PFSK-1 (cell line): ENCODE results near the gene TCF12.

ENCODE experiments used
- FOXP2 ChIP-seq: optimal IDR thresholded peaks from 2 replicates; pipeline ENCODE3; 2011; ENCODE audit warnings: borderline replicate concordance, control low read depth, inconsistent platforms; ENCODE audit not compliant: insufficient read depth; ENCODE audit errors: extremely low read length, extremely low read depth
- POLR2AphosphoS5 ChIP-seq: IDR thresholded peaks from 2 replicates; pipeline ENCODE4 v1.6.1; 2012; ENCODE audit warnings: low read depth, mild to moderate bottlenecking, control low read depth, low read length, moderate library complexity
- REST ChIP-seq, 2 experiments: IDR thresholded peaks; 2 replicates each; pipeline versions ENCODE4 v1.6.1 to v1.8.0; 2011 to 2012; ENCODE audit warnings: low read depth in 2 of 2, low read length in 2 of 2, control low read depth in 1 of 2, inconsistent platforms in 1 of 2, mild to moderate bottlenecking in 1 of 2, moderate library complexity in 1 of 2; ENCODE audit not compliant: insufficient read depth in 1 of 2
- SIN3A ChIP-seq: IDR thresholded peaks from 2 replicates; pipeline ENCODE4 v1.6.1; 2012; ENCODE audit warnings: mild to moderate bottlenecking, low read length, moderate library complexity, borderline replicate concordance; ENCODE audit not compliant: insufficient read depth
- TAF1 ChIP-seq: IDR thresholded peaks from 2 replicates; pipeline ENCODE4 v1.6.1; 2012; ENCODE audit warnings: low read length, control low read depth, borderline replicate concordance; ENCODE audit not compliant: insufficient read depth

Gene TCF12

GRCh38 chr15:57086857-57087427, 168.5 kb downstream of the TCF12 start:
- no peak for TF ChIP-seq REST (IDR thresholded peaks at IDR 0.05; ENCODE audit: insufficient read depth in 1 of 2, low read depth in 2 of 2, low read length in 2 of 2)
- TF ChIP-seq FOXP2 = no peak
- TF ChIP-seq POLR2AphosphoS5 = no peak
- TF ChIP-seq TAF1 = no peak
- TF ChIP-seq SIN3A = no peak

GRCh38 chr15:57089815-57090495, 171.5 kb downstream of the TCF12 start:
- TF ChIP-seq POLR2AphosphoS5 (no peak), TAF1 (no peak), REST (IDR thresholded peaks at IDR 0.05; ENCODE audit: insufficient read depth in 1 of 2, low read depth in 2 of 2, low read length in 2 of 2) (no peak), SIN3A (no peak), FOXP2 (no peak)

GRCh38 chr15:57090496-57090859, 172.0 kb downstream of the TCF12 start:
- TF ChIP-seq SIN3A (peak; percentile 55; the same call in 1 of the 2 replicates), TAF1 (peak; percentile 26; the same call in 1 of the 2 replicates), REST (IDR thresholded peaks at IDR 0.05; ENCODE audit: insufficient read depth in 1 of 2, low read depth in 2 of 2, low read length in 2 of 2) (no peak)

GRCh38 chr15:57091636-57092035, 173.2 kb downstream of the TCF12 start:
- TF ChIP-seq POLR2AphosphoS5 = no peak
- TF ChIP-seq REST (IDR thresholded peaks at IDR 0.05; ENCODE audit: insufficient read depth in 1 of 2, low read depth in 2 of 2, low read length in 2 of 2) = no peak
- TF ChIP-seq SIN3A = no peak
- TF ChIP-seq TAF1 = no peak
- no peak for TF ChIP-seq FOXP2

GRCh38 chr15:57092252-57092651, 173.8 kb downstream of the TCF12 start:
- TF ChIP-seq SIN3A = no peak
- TF ChIP-seq FOXP2 = no peak
- no peak for TF ChIP-seq POLR2AphosphoS5
- TF ChIP-seq TAF1 = no peak
- no peak for TF ChIP-seq REST (IDR thresholded peaks at IDR 0.05; ENCODE audit: insufficient read depth in 1 of 2, low read depth in 2 of 2, low read length in 2 of 2)
